ENCODE measurements around the gene KCNA2. TPM values are rescaled to one million over a fixed set of nuclear protein-coding genes. Genes with fewer than 3 reads are reported as not detected.

KCNA2 gene
- total and polyA plus RNA-seq, 5 donors from 2014 or later, result 0.50 to 5.8 (median 0.64) TPM

DNA sequence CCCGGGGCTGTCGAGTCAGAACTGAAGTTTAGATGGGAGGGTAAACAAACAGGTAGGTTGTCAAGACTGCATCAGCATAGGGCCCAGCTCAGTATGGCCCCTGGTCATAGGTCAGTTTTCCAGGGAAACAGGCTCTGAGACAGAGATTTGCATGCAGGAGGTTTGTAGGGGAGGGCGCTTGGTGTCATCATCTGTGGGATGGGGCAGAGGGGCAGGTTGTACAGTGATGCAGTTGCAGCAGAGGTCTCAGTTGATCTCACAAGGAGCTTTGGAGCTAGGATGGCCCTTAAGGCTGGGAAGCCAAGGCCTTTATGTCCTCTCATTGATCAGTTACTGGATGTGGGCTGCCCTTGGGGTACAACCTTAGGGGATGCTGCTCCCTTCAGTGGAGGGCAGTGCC, 48.7 kb downstream of the KCNA2 start:
- Mint-ChIP-seq H3K4me1 (no peaks in the 10 kb centered on the region), H3K27ac (no peak overlapping the region), H3K9me3 (no peaks in the 10 kb centered on the region), H3K36me3 (peaks cover 3% of the 10 kb centered on the region), H3K4me3 (peak overlapping the region in 1 of 4 donors; percentile 5), H3K27me3 (peaks cover 58% of the 10 kb centered on the region)
- H3K4me1 ChIP-seq (ENCODE audit: control insufficient read depth, insufficient read depth, low read length, poor library complexity, severe bottlenecking), result peaks cover 8% of the 10 kb centered on the region
- H3K27ac ChIP-seq (ENCODE audit: insufficient read depth, low read length, poor library complexity, severe bottlenecking), result no peak overlapping the region
- no peak for DNase-seq
- no peak for ATAC-seq (ENCODE audit: low read depth in 2 of 2)
- no peaks in the 10 kb centered on the region for H3K36me3 ChIP-seq (ENCODE audit: control insufficient read depth, insufficient read depth, low read length)
- H3K9me3 ChIP-seq (ENCODE audit: control insufficient read depth in 2 of 2, low read length in 2 of 2), result no peaks in the 10 kb centered on the region
- H3K27me3 ChIP-seq (ENCODE audit: control insufficient read depth, insufficient read depth, low read length), result peaks cover 17% of the 10 kb centered on the region
- no peak overlapping the region for H3K4me3 ChIP-seq (ENCODE audit: low read depth, low read length)

DNA sequence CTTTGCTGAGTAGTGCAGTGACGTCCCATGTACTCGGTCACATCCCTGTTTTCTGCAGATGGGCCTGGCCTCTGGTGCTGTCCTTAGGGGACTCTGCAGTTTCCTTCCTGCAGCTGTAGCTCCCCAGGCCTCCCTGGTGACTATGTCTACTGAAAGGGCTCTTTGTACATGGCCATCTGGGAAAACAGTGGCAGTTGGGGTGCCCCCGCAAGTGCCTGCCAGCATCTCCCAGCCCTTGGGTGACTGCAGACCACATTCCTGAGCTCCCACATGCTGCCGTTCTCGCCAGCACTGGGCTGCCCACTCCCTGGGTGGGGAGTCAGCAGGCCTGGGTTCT, 49.7 kb downstream of the KCNA2 start:
- Histone ChIP-seq H3K27ac (ENCODE audit: insufficient read depth, low read length, poor library complexity, severe bottlenecking) (no peak overlapping the region), H3K4me3 (ENCODE audit: low read depth, low read length) (no peak overlapping the region), H3K27me3 (ENCODE audit: control insufficient read depth, insufficient read depth, low read length) (peaks cover 17% of the 10 kb centered on the region), H3K4me1 (ENCODE audit: control insufficient read depth, insufficient read depth, low read length, poor library complexity, severe bottlenecking) (peaks cover 8% of the 10 kb centered on the region), H3K36me3 (ENCODE audit: control insufficient read depth, insufficient read depth, low read length) (no peaks in the 10 kb centered on the region), H3K9me3 (ENCODE audit: control insufficient read depth in 2 of 2, low read length in 2 of 2) (no peaks in the 10 kb centered on the region)
- Mint-ChIP-seq H3K27ac (no peak overlapping the region), H3K9me3 (no peaks in the 10 kb centered on the region), H3K4me3 (no peak overlapping the region), H3K4me1 (no peaks in the 10 kb centered on the region), H3K27me3 (peaks cover 60% of the 10 kb centered on the region), H3K36me3 (peaks cover 3% of the 10 kb centered on the region)
- DNase-seq (no peak), ATAC-seq (ENCODE audit: low read depth in 2 of 2) (no peak)

DNA sequence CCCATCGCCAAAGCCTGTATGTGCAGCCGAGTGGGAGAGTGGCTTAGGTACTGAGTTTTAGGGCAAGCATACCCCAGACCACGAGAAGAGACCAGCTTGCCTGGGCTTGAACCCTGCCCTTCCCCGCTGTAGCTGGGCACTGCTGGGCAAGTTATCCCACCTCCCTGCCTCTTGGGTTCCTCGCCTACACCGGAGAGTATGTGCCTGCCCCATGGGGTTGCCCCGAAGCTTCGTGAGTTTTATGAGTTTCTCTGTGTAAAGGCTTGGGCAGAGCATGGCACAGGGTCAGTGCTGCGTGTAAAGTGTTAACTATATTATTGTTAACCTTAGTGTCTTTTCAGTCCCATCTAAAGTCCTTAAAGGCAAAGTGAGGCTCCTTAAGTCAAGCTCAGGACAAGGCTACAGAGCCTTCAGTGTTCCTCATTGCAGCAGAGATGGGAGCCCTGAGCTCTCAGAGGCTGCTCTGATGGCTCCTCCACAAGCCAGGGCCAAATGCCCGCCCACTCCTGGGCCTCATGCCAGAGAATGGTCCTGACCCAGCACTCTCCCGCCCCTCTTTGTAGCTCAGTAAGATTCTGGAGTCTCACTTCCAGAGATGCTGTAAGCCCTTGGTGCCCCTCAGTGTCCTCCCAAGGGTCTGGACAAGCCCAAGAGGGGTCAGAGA, 50.2 kb downstream of the KCNA2 start:
- ATAC-seq (ENCODE audit: low read depth in 2 of 2) (no peak), DNase-seq (no peak)
- Histone ChIP-seq H3K27me3 (ENCODE audit: control insufficient read depth, insufficient read depth, low read length) (peaks cover 20% of the 10 kb centered on the region), H3K27ac (ENCODE audit: insufficient read depth, low read length, poor library complexity, severe bottlenecking) (no peak overlapping the region), H3K4me3 (ENCODE audit: low read depth, low read length) (no peak overlapping the region), H3K9me3 (ENCODE audit: control insufficient read depth in 2 of 2, low read length in 2 of 2) (no peaks in the 10 kb centered on the region), H3K36me3 (ENCODE audit: control insufficient read depth, insufficient read depth, low read length) (no peaks in the 10 kb centered on the region), H3K4me1 (ENCODE audit: control insufficient read depth, insufficient read depth, low read length, poor library complexity, severe bottlenecking) (peaks cover 8% of the 10 kb centered on the region)
- H3K27ac Mint-ChIP-seq, result no peak overlapping the region
- no peaks in the 10 kb centered on the region for H3K4me1 Mint-ChIP-seq
- peaks cover 3% of the 10 kb centered on the region for H3K36me3 Mint-ChIP-seq
- H3K4me3 Mint-ChIP-seq, result no peak overlapping the region
- H3K9me3 Mint-ChIP-seq, result no peaks in the 10 kb centered on the region
- H3K27me3 Mint-ChIP-seq, result peaks cover 60% of the 10 kb centered on the region

DNA sequence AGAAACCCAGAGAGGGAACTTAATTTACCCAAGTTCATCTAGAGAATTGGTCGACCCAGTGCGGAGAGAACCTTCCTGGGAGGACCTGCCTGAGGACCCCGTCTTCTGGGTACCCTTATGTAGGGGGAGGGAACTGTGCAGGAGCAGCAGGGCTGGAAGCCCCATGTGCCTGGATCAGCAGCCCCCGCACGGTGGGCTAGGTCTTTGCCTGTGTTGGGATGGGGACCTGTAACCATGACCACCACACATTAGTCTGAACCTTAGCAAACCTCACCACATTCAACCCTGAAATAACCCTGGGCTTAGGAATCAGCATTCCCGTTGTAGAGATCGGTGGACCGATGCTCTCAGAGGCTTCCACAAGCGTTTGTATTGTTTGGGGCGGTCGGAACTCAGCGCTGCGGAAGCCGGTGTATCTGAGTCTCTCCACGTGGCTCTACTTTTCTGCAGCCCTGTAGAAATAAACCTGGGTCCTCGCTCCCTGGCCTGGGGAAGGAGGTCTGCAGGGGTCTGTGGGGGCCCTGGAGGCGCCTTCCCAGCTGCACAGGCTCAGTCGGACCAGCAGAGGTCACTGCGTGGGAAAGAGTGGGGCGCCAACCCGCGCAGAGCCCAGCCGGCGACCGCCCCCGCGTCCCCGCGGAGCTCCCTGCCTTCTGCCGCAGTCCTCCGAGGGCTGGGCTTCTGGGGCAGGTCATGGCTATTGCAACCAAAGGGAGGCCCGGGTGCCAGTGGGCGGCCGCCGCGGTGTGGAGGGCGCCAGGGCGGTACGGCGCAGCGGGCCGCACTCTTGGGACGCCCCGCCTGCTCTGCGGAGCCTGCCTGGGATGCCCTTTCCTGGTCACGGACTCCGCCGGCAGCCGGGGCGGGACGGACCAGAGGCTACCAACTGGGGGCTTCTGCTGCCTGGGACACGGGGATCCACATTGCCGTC, 51.0 kb downstream of the KCNA2 start:
- DNase-seq (peak; percentile 27 to 48 (median 43)), ATAC-seq (ENCODE audit: low read depth in 2 of 2) (peak; percentile 69 to 76)
- H3K9me3 Mint-ChIP-seq, result no peaks in the 10 kb centered on the region
- Histone ChIP-seq H3K4me3 (ENCODE audit: low read depth, low read length) (no peak overlapping the region), H3K27ac (ENCODE audit: insufficient read depth, low read length, poor library complexity, severe bottlenecking) (no peak overlapping the region), H3K4me1 (ENCODE audit: control insufficient read depth, insufficient read depth, low read length, poor library complexity, severe bottlenecking) (peaks cover 8% of the 10 kb centered on the region), H3K36me3 (ENCODE audit: control insufficient read depth, insufficient read depth, low read length) (no peaks in the 10 kb centered on the region), H3K9me3 (ENCODE audit: control insufficient read depth in 2 of 2, low read length in 2 of 2) (no peaks in the 10 kb centered on the region), H3K27me3 (ENCODE audit: control insufficient read depth, insufficient read depth, low read length) (peaks cover 20% of the 10 kb centered on the region)
- no peaks in the 10 kb centered on the region for H3K4me1 Mint-ChIP-seq
- H3K4me3 Mint-ChIP-seq, result peak overlapping the region in 1 of 4 donors; percentile 32
- peaks cover 60% of the 10 kb centered on the region for H3K27me3 Mint-ChIP-seq
- peaks cover 3% of the 10 kb centered on the region for H3K36me3 Mint-ChIP-seq
- no peak overlapping the region for H3K27ac Mint-ChIP-seq

DNA sequence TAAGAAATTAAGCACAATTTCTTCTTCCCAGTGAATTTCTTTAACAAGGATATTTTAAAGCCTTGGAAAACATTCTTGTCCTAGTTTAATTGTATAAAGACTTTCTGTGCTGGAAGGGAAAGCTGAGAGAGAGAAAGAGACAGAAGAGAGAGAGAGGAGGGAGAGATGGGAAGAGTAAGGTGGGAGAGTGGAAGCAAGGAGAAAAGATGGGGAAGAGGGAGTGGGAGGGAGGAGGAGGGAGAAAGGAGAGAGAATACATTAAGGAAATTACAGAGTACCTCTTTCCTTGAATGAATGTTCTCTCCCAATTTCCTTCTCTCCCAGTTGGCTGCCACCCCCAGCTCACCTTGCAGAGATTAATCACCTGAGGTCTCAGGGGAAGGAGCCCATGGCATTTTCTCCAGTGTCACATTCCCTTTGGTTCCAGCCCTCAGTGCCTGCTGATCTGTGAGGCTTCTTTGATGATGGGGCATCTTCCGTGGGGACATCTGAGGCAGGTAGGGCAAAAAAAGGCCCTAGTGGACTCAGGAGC, 54.8 kb downstream of the KCNA2 start:
- peaks cover 46% of the 10 kb centered on the region for H3K27me3 Mint-ChIP-seq
- no peaks in the 10 kb centered on the region for H3K4me1 Mint-ChIP-seq
- Histone ChIP-seq H3K4me3 (ENCODE audit: low read depth, low read length) (no peak overlapping the region), H3K36me3 (ENCODE audit: control insufficient read depth, insufficient read depth, low read length) (no peaks in the 10 kb centered on the region), H3K27ac (ENCODE audit: insufficient read depth, low read length, poor library complexity, severe bottlenecking) (no peak overlapping the region), H3K27me3 (ENCODE audit: control insufficient read depth, insufficient read depth, low read length) (peaks cover 29% of the 10 kb centered on the region), H3K4me1 (ENCODE audit: control insufficient read depth, insufficient read depth, low read length, poor library complexity, severe bottlenecking) (peaks cover 8% of the 10 kb centered on the region), H3K9me3 (ENCODE audit: control insufficient read depth in 2 of 2, low read length in 2 of 2) (no peaks in the 10 kb centered on the region)
- no peak overlapping the region for H3K4me3 Mint-ChIP-seq
- H3K9me3 Mint-ChIP-seq, result peaks cover 0 to 3% (median 0%) of the 10 kb centered on the region in 7 donors
- ATAC-seq (ENCODE audit: low read depth in 2 of 2) (no peak), DNase-seq (no peak)
- H3K27ac Mint-ChIP-seq, result peak overlapping the region in 1 of 3 donors; percentile 1
- H3K36me3 Mint-ChIP-seq, result no peaks in the 10 kb centered on the region

DNA sequence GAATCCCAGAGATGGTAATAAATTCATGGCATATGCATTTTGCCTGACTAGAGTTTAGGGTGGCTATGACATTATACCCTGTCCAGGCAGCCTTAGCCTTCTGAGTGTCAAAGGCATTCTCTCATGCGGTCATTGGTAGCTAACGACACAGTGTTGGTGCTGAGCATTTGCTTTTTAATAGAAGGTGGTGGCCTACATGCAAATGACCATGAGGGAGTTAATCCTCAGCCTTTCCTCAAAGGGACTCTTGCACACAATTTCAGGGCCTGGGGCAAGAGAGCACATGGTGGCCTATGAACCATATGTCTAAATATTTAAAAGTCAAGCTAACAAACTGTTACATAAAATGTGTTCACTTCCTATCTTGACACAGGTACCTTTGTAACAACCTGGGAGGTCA, 56.3 kb downstream of the KCNA2 start:
- H3K9me3 ChIP-seq (ENCODE audit: control insufficient read depth in 2 of 2, low read length in 2 of 2), result no peaks in the 10 kb centered on the region
- ATAC-seq (ENCODE audit: low read depth in 2 of 2), result no peak
- no peak overlapping the region for H3K27ac Mint-ChIP-seq

DNA sequence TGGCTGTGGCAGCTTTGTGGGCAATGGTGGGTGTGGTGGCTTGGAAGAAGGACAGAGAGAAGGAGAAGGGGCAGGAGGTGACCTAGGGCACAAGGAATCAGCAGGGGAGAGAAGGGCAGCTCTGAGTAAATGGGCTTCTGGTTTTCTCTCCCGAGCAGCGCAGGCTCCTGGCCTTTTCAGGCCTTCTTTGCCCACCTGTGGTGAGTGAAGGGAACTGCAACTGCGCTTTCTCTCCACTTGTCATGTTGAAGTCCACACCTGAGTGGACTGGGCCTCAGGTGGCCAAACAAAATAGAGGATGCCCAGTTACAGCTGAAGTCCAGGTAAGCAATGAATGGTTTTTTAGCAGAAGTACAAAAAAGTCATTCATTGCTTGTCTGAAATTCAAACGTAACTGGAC, 57.8 kb downstream of the KCNA2 start:
- H3K27ac Mint-ChIP-seq, result no peak overlapping the region

More for the DNA sequence above, 56.3 kb downstream of the KCNA2 start:
- no peak overlapping the region for H3K4me3 ChIP-seq (ENCODE audit: low read depth, low read length)
- no peak overlapping the region for H3K27ac ChIP-seq (ENCODE audit: insufficient read depth, low read length, poor library complexity, severe bottlenecking)
- peaks cover 23% of the 10 kb centered on the region for H3K27me3 ChIP-seq (ENCODE audit: control insufficient read depth, insufficient read depth, low read length)
- H3K4me3 Mint-ChIP-seq, result no peak overlapping the region
- H3K36me3 Mint-ChIP-seq, result no peaks in the 10 kb centered on the region
- H3K4me1 Mint-ChIP-seq, result no peaks in the 10 kb centered on the region
- no peaks in the 10 kb centered on the region for H3K36me3 ChIP-seq (ENCODE audit: control insufficient read depth, insufficient read depth, low read length)
- no peak for DNase-seq
- H3K27me3 Mint-ChIP-seq, result peaks cover 40% of the 10 kb centered on the region
- H3K9me3 Mint-ChIP-seq, result peaks cover 0 to 5% (median 0%) of the 10 kb centered on the region in 7 donors
- H3K4me1 ChIP-seq (ENCODE audit: control insufficient read depth, insufficient read depth, low read length, poor library complexity, severe bottlenecking), result no peaks in the 10 kb centered on the region

More for the DNA sequence above, 57.8 kb downstream of the KCNA2 start:
- H3K27me3 Mint-ChIP-seq, result peaks cover 36% of the 10 kb centered on the region
- no peaks in the 10 kb centered on the region for H3K4me1 Mint-ChIP-seq
- H3K4me3 ChIP-seq (ENCODE audit: low read depth, low read length), result no peak overlapping the region
- peaks cover 19% of the 10 kb centered on the region for H3K27me3 ChIP-seq (ENCODE audit: control insufficient read depth, insufficient read depth, low read length)
- no peak overlapping the region for H3K27ac ChIP-seq (ENCODE audit: insufficient read depth, low read length, poor library complexity, severe bottlenecking)
- H3K4me1 ChIP-seq (ENCODE audit: control insufficient read depth, insufficient read depth, low read length, poor library complexity, severe bottlenecking), result no peaks in the 10 kb centered on the region
- ATAC-seq (ENCODE audit: low read depth in 2 of 2), result no peak
- no peak overlapping the region for H3K4me3 Mint-ChIP-seq
- H3K9me3 ChIP-seq (ENCODE audit: control insufficient read depth in 2 of 2, low read length in 2 of 2), result no peaks in the 10 kb centered on the region
- no peaks in the 10 kb centered on the region for H3K36me3 ChIP-seq (ENCODE audit: control insufficient read depth, insufficient read depth, low read length)
- peak in 1 of 3 donors; percentile 12 for DNase-seq
- H3K36me3 Mint-ChIP-seq, result no peaks in the 10 kb centered on the region
- peaks cover 0 to 5% (median 0%) of the 10 kb centered on the region in 7 donors for H3K9me3 Mint-ChIP-seq

Data from CD4-positive, CD25-positive, alpha-beta regulatory T cell (primary cell).